HS-27A (cell line): ENCODE data around the gene CASP10.

Source experiments
- DNase-seq: peaks from one replicate; pipeline ENCODE4 v3.0.0-alpha.2; 2012; ENCODE audit warnings: low read depth, missing footprints

Gene CASP10

DNA sequence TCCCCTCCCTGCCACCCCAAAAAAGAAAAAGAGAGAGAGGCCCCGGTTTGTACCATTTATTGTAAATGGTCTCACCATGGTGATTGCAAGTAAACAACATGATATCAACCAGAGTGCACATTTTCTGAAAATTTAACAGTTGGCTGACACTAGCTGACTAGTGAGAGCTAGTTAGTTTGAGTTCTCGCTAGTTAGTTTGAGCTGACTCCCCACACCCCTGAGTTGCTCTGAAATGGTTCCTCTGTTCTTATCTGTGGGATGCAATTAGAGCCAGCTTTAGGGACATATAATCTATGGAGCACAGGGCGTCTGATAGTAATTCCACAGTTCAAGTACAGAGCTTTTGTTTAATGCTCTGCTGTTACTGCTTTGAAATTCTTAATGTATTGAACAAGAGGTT, 13.1 kb downstream of the CASP10 start:
- DNase-seq: no peak

DNA sequence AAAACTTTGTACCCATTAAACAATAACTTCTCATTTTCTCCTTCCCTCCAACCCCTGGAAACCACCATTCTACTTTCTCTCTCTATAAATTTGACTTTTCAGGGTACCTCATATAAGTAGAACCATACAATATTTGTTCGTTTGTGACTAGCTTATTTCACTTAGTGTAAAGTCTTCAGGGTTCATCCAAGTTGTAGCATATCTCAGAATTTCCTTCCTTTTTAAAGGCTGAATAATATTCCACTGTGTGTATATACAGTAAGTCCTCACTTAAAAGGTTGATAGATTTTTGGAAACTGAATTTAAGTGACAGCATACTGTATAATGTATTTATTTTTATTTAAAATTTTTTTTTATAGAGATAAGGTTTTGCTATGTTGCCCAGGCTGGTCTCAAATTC, 13.9 kb downstream of the CASP10 start:
- DNase-seq: no peak

GRCh38 chr2:201197781-201198180, 14.8 kb downstream of the CASP10 start:
- no peak for DNase-seq

GRCh38 chr2:201199847-201200246, 16.9 kb downstream of the CASP10 start:
- no peak for DNase-seq

DNA sequence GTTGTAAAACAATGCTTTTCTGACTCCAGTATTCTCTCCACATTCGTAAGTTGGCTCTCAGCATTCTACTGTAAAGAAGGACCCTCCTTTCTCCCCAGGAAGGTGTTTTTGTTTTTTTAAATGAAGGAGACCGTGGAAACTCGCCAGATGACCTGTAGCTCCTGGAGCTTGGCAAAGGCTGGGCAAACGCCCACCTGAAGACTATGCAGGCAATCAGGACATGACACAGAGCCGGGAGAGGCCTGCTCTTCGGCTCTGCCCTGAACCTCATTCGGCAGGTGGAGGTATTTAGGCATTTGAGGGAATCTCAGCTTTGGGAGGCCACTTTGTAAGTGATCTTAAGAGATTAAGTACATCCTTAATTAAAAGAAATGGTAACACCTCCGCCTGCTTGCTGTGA, 17.4 kb downstream of the CASP10 start:
- DNase-seq: no peak

- no peak for DNase-seq
Measured at GRCh38 chr2:201201371-201201770, 18.4 kb downstream of the CASP10 start.

- DNase-seq: no peak
Measured at GRCh38 chr2:201203916-201204654, 21.1 kb downstream of the CASP10 start.

DNA sequence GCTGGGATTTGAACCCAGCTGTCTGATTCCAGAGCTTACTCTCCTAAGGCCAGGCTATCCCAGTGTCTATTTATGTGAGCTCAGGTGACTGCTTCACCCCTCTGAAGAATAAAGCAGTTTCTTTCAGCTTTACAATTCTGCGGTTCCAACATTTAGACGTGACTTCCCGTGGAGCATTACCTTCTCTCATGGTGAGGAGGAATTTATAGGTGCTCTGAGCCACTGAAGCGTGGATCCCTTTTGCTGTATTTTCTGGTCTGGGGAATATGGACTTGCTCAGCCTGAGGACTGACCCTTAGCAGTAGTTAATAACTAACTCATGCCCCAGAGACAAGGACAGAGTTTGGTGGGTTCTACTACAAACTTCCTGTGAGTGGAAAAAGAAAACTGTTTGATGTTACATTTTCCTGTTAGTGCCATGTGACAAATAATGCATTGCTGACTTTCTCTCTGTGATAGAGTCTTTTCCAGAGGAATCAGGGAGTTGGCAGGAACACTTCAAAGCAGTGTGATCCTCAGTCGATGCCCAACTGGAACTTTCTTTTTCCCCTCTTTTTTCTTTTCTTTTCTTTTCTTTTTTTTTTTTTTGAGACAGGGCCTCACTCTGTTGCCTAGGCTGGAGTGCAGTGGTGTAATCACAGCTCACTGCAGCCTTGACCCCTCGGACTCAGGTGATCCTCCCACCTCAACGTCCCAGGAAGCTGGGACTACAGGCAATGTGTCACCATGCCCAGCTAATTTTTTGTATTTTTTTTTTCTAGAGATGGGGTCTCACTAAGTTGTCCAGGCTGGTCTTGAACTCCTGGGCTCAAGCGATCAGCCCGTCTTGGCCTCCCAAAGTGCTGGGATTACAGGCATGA, 21.9 kb downstream of the CASP10 start:
- no peak for DNase-seq

- DNase-seq: no peak
Measured at GRCh38 chr2:201205515-201205849, 22.5 kb downstream of the CASP10 start.

GRCh38 chr2:201208563-201209252, 25.8 kb downstream of the CASP10 start:
- no peak for DNase-seq

- DNase-seq: no peak
Measured at GRCh38 chr2:201215963-201216362, 33.0 kb downstream of the CASP10 start.

- no peak for DNase-seq
Measured at GRCh38 chr2:201216918-201217317, 34.0 kb downstream of the CASP10 start.

DNA sequence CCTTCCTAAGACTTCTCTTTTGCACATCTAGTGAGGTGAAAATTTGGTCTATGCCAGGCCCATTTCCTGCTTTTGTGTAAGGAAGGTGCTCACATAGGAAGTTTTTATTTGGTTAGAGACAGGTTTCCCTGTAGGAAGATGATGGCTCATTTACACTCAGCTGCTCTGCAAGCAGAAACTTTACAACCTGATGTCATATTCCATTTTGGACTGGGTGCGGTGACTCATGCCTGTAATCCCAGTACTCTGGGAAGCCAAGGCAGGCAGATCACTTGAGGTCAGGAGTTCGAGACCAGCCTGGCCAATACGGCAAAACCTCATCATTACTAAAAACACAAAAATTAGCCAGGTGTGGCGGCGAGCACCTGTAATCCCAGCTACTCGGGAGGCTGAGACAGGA, 35.8 kb downstream of the CASP10 start:
- no peak for DNase-seq

GRCh38 chr2:201219328-201220096, 36.6 kb downstream of the CASP10 start:
- DNase-seq: no peak

- DNase-seq: no peak
Measured at GRCh38 chr2:201220102-201220570, 37.2 kb downstream of the CASP10 start.

DNA sequence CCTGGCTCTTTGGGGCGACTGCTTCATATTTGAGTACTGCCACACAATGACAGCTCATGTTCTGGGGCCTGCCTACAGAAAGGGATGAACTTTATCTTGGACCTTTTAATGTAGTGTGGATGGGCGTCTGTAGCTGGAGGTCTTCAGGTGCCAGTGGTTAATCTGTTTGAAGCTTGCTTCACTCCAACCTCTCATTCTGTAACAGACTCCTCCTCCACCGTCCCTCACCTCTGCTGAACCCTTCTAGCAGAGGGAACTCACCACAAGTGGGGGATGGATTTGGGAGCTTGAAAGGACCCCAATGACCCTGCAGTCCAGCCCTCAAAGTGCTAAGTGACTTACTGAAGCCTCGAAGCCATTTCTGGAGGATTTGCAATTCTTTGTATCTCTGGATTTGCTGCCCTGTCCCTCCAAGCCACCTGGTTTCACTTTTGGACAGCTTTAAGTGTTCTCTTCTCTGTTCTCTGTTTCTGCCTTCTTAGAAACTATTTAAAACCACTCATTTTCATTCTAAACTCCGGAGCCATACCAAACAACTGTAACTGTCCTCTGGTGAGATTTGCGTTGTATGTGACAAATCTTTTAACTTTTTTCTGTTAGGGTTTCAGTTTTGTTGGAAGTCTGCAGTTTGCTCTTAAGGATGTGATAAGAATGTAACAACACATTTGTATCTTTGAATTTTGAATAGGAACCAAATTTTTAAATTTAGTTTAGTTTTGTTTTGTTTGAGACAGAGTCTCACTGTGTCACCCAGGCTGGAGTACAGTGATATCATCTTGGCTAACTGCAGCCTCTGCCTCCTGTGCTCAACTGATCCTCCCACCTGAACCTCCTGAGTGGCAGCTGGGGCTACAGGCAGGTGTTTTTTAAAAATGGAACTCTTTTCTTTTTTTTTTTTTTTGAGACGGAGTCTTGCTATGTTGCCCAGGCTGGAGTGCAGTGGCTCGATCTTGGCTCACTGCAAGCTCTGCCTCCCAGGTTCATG, 40.4 kb downstream of the CASP10 start:
- no peak for DNase-seq

GRCh38 chr2:201228271-201228911, 45.5 kb downstream of the CASP10 start:
- DNase-seq: no peak

- no peak for DNase-seq
Measured at GRCh38 chr2:201228912-201229290, 46.0 kb downstream of the CASP10 start.

- DNase-seq: peak; percentile 87
Measured at GRCh38 chr2:201231781-201232466, 49.0 kb downstream of the CASP10 start.

DNA sequence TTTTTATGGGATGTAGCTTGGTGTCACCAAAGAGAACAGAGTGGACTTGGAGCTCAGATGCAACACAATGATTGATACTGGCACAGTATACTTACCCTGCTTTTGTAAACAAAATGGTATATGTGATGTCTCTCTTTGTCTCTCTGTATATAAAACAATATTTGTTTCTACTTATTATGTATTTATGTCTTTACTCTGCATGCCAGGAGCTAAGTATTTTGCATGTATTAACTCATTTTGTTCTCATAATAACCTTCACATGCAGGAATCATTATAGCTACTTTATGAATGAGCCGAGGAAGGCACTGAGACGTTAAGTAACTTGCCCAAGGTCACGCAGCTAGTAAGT, 49.5 kb downstream of the CASP10 start:
- DNase-seq: no peak
